Stimulated activated naive CD8-positive, alpha-beta T cell treated with anti-CD3 and anti-CD28 coated beads, Interleukin-15, Interleukin-2, amounts not matched to agents 100 ng/mL and 50 ng/mL, for 24 hours (primary cell): Measurements from ENCODE around the gene TMA16.
"Not testable (repeated sequence)": the region's sequence is repeated elsewhere in the genome, so short reads cannot be mapped to it uniquely, and the experiment has no call there.

Source experiments
- H3K27ac Mint-ChIP-seq: one replicate; pipeline ENCODE4 v1.8.0; 2021; ENCODE audit warnings: mild to moderate bottlenecking, mixed read lengths
- H3K27me3 Mint-ChIP-seq: one replicate; pipeline ENCODE4 v1.8.0; 2021; ENCODE audit warnings: mixed read lengths
- H3K36me3 Mint-ChIP-seq: one replicate; pipeline ENCODE4 v1.8.0; 2021; ENCODE audit warnings: low read depth, mixed read lengths
- H3K4me1 Mint-ChIP-seq: one replicate; pipeline ENCODE4 v1.8.0; 2021; ENCODE audit warnings: low read depth, mixed read lengths
- H3K4me3 Mint-ChIP-seq: one replicate; pipeline ENCODE4 v1.8.0; 2021; ENCODE audit warnings: mild to moderate bottlenecking, mixed read lengths
- H3K9me3 Mint-ChIP-seq: one replicate; pipeline ENCODE4 v1.8.0; 2021; ENCODE audit warnings: mixed read lengths

The TMA16 gene

DNA sequence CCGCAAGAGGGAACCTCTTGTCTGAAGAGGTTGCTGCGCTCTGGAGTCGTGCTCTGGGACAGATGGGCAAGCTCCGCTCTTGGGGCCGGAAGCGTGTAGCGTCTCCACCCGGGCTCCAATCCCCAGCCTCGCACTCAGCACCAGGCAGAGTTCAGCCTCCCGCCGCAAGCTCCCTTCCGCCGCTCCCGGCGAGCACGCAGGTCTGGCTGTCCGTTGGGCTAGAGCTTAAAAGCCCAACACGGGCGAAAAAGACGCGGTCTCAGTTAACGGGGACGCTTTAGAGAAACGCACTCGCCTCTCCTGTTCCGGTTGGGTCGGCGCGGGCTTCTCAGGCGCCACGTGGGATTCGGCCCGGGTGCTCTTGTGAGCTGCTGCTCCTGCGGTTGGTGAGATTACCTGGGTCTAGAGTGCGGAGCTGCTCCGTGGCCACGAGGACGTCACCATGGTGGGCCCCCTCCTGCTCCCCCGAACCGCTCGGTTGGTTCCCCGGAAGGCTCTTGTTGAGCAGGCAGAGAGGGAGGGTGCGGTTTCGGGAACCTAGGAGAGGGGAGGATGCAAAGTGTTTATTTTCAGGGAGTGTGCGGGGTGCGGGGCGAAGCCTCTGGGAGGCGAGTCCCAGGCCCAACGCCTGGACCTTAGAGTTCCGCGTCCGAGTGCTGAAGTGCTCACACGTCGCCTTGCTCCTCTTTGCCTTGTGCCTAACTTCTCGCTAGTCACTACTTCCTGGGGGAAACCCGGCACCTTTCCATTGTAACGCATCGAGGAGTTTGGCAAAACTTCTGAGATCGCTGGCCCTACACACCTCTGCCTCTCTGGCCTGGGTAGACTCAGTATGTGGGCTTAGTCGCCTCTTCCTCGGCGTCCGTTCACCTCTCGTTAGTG, at the start of gene TMA16:
Gene TMA16, plus strand, starts transcription at position 331 of the 882 bp plus-strand sequence. Its CDS starts 112 bp downstream, at position 443.
- peak within 1 kb of the TSS; percentile 99 for H3K27ac Mint-ChIP-seq
- H3K36me3 Mint-ChIP-seq = peaks cover 17% of the 10 kb centered on the region
- peaks cover 4% of the 10 kb centered on the region for H3K27me3 Mint-ChIP-seq
- no peaks in the 10 kb centered on the region for H3K9me3 Mint-ChIP-seq
- H3K4me3 Mint-ChIP-seq = peak within 1 kb of the TSS; percentile 92
- H3K4me1 Mint-ChIP-seq = peaks cover 42% of the 10 kb centered on the region

DNA sequence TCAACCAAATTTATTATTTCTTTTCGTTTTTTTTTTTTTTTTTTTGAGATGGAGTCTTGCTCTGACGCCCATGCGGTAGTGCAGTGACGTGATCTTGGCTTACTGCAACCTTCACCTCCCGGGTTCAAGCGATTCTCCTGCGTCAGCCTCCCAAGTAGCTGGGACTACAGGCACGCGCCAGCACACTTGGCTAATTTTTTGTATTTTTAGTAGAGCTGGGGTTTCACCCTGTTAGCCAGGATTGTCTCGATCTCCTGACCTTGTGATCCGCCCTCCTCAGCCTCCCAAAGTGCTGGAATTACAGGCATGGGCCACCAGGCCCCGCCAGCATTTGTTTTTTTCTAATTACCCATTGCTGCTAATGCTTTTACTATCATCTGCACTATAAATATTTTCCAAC, 47.5 kb upstream of the TMA16 start:
- not testable (repeated sequence) for H3K36me3 Mint-ChIP-seq, H3K9me3 Mint-ChIP-seq, H3K4me1 Mint-ChIP-seq, H3K27ac Mint-ChIP-seq, H3K4me3 Mint-ChIP-seq
- peaks cover 16% of the 10 kb centered on the region for H3K27me3 Mint-ChIP-seq

DNA sequence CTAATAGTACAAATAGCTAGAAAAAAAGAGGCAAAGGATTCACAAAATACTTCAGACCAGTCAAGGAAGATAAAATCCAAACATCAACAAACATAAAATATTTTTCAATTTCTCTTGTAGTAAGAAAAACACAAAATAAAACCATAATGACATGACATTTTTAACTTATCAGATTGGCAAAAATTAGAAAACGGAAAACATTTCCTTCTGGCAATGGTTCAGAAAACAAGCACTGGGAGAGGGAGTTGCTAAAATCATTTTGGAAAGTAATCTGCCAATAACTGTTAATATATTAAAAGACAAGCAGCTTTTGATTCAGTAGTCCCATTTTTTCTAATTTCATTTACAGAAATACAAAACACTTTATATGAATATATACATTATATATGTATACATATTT, 47.0 kb upstream of the TMA16 start:
- Mint-ChIP-seq H3K36me3 (no peaks in the 10 kb centered on the region), H3K4me1 (no peaks in the 10 kb centered on the region), H3K27ac (no peak overlapping the region), H3K4me3 (no peak overlapping the region), H3K9me3 (no peaks in the 10 kb centered on the region), H3K27me3 (peaks cover 14% of the 10 kb centered on the region)

DNA sequence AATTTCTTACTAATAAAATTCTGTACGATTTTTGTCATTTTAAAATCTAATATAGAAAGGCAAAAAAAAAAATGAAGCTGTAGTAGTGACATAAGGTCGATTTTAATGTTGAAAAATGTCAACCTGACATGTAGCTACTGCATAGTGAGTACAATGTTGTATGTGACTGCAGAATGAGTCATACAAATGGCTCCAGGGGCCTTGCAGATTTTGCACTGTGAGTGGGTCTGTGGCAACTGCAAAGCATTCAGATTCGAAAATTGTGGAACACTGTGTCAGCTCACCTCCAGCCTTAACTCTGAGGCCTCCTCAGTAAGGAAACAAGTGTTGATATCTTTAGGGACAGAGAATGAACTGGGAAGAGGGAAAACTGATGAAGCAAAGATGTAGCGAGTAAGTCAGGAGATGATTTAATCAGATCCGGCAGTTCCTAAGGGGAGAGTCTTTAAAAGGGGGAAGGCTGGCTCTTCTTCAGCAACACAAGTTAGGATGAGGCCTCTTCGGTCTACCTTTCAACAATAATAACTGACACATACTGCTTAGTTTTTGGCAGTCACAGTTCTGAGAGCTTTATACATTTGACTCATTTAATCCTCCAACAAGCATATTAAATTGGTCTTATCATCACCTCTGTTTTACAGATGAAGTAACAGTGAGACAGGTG, 45.8 kb upstream of the TMA16 start:
- Mint-ChIP-seq H3K4me1 (no peaks in the 10 kb centered on the region), H3K27ac (no peak overlapping the region), H3K4me3 (no peak overlapping the region), H3K36me3 (no peaks in the 10 kb centered on the region), H3K9me3 (no peaks in the 10 kb centered on the region), H3K27me3 (peaks cover 7% of the 10 kb centered on the region)

DNA sequence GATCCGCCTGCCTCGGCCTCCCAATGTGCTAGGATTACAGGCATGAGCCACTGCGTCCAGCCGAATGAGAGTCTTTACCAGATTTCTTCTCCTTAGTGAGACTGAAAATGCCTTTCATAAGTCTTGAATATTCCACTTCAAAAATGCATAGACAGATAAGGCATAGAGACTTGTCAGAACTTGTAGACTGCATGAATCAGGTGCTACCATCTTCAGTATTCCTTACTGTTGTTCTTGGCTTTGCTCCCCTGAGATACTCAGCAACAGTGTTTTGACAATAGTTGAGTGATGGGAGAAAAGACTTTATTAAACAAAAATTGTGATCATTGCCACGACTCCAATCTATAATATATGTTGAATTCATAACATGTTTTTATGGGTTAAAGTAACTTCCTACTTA, 31.9 kb upstream of the TMA16 start:
- Mint-ChIP-seq H3K4me1 (no peaks in the 10 kb centered on the region), H3K36me3 (no peaks in the 10 kb centered on the region), H3K27ac (no peak overlapping the region), H3K4me3 (no peak overlapping the region), H3K9me3 (no peaks in the 10 kb centered on the region), H3K27me3 (peaks cover 32% of the 10 kb centered on the region)

DNA sequence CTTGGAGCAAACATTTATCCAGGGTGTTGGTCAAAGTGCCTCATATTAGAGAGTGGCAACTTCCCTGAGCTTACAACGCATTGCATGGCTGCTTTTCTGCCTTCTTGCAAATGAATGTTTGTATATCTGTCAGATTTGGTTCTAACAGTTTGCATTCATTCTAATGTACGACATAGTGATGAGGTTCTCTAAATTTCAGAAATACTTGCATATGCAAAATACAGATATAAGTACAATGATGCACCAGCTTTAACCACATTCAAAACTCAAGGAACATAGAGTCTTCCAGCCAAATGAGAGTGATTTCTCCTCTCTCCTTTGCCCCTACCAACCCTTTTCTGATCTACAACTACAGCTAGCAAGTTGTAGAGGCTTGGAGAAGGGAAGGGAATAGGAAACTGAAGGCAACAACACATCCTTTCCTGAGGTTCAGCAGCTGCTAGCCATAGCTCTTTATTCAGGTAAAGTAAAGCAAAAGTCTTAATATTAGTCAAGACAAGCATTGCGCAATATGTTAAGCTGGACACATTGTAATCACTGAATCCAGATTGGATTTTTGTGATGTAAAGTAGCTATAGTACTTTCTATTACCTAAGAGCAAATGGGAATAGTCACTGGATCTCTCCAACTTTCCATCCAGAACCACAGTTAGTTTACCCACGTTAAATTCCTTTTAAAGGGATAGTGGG, 27.3 kb upstream of the TMA16 start:
- Mint-ChIP-seq H3K36me3 (no peaks in the 10 kb centered on the region), H3K4me1 (no peaks in the 10 kb centered on the region), H3K4me3 (no peak overlapping the region), H3K9me3 (no peaks in the 10 kb centered on the region), H3K27me3 (peaks cover 29% of the 10 kb centered on the region), H3K27ac (no peak overlapping the region)

DNA sequence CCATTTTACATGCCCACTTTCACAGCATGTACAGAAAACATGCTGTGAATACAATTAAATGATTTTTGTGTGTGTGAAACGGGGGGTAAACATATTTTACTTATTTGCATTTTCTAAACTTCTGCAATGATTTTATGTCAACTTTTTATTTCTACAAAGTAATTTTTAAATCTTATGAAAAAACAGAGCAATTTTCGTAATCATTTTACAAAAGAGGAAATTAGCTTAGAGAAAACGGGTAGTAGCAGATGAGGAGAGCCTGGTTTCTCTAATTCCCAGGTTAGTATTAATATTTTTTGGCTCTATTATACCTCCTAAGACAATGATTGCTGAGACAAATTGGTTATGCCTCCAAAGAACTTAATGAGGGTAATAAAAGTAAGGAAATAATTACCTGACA, 24.1 kb upstream of the TMA16 start:
- no peak overlapping the region for H3K4me3 Mint-ChIP-seq
- no peaks in the 10 kb centered on the region for H3K4me1 Mint-ChIP-seq

DNA sequence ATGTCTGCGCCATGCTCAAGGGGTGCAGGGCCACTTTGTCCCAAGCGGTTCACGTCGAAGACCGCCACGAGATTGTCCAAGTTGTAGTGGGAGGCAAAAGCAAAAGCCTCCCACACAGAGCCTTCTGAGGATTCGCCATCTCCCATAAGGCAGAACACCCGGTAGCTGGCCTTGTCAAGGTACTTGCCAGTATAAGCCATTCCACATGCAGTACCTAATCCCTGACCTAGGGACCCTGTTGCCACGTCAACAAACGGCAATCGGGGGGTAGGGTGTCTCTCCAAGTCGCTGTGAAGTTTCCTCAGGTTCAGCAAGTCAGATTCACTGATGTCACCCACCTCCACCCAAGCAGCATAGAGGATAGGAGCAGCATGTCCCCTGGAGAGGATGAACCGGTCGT, 21.4 kb upstream of the TMA16 start:
- Mint-ChIP-seq H3K4me1 (no peaks in the 10 kb centered on the region), H3K27me3 (peaks cover 19% of the 10 kb centered on the region), H3K36me3 (no peaks in the 10 kb centered on the region), H3K27ac (no peak overlapping the region), H3K9me3 (no peaks in the 10 kb centered on the region), H3K4me3 (no peak overlapping the region)

More for the DNA sequence above, 24.1 kb upstream of the TMA16 start:
- H3K27me3 Mint-ChIP-seq = peaks cover 17% of the 10 kb centered on the region
- H3K36me3 Mint-ChIP-seq = no peaks in the 10 kb centered on the region
- no peaks in the 10 kb centered on the region for H3K9me3 Mint-ChIP-seq
- no peak overlapping the region for H3K27ac Mint-ChIP-seq

DNA sequence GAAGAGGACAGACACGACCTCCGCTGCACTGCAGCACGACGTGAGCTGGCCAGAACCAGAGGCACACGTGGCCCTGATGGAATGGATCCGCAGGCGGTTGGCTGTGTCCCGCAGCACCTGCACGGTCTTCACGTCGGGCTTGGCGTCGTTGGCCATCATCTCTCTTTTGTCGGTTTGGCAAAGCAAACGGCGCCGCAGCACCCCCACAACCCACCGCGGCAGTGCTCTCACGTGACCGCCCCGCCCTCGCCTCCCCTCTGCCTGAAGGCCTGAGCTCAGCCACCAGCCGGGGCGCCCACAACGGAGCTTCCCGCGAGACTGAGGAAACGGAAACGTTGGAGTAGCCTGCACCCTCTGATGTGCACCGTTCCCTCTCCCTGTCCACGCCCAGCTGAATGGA, 20.9 kb upstream of the TMA16 start, which contains the start of gene TKTL2:
Gene TKTL2, minus strand, starts transcription at position 179 of the 400 bp plus-strand sequence. Its CDS starts 20 bp downstream, at position 159.
- H3K9me3 Mint-ChIP-seq = no peaks in the 10 kb centered on the region
- H3K4me1 Mint-ChIP-seq = no peaks in the 10 kb centered on the region
- H3K36me3 Mint-ChIP-seq = no peaks in the 10 kb centered on the region
- H3K27ac Mint-ChIP-seq = no peak within 1 kb of the TSS
- H3K4me3 Mint-ChIP-seq = no peak within 1 kb of the TSS
- peaks cover 15% of the 10 kb centered on the region for H3K27me3 Mint-ChIP-seq

DNA sequence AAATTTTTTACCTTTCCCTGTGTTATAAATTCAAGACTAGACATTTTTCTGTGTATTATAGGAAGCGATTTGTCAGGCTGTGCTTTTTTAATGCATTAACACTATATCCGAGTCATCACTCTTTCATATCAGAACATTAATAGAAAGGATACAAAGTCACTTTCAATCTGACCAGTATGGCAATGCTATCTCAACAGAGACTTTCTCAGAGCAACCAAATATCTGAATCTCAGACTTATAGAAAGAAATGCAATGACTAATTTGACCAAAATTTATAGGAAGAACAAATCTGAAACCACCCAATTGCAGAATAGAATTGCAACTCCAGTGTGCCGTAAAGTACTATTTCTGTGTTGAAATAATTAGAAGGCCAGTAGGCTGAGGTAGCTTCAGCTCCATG, 20.5 kb upstream of the TMA16 start:
- Mint-ChIP-seq H3K9me3 (no peaks in the 10 kb centered on the region), H3K27me3 (peaks cover 16% of the 10 kb centered on the region), H3K4me3 (no peak overlapping the region), H3K27ac (no peak overlapping the region), H3K4me1 (no peaks in the 10 kb centered on the region), H3K36me3 (no peaks in the 10 kb centered on the region)

DNA sequence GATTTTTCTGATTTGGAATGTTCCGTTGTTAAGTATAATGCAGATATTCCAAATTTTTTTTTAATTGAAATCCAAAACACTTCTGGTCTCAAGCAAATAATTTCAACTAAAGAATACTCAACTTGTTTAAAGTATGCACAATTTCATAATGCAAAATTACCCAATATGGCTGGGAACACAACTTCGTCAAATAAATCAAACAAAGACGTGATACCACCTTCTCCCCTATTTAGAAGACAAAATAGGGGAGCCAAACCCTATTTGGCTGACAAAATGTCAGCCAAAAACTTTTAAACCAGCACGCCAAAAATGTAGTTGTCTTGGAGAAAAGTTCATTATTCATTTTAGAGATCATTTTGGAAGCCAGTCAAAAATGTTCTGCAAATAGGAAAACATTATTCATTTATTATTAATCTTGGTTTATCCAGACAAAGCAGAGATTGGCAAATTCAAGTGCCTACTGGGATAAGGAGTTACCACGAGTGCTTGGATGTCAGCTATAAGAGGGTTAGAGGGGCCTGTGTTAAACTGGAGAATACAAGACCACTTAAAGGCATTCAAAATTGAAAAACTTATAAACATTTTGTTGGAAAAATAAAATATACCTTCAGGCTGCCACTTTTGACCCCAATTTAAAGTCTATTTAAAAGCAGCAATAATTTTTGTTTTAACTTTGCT, 17.6 kb upstream of the TMA16 start:
- Mint-ChIP-seq H3K36me3 (no peaks in the 10 kb centered on the region), H3K27me3 (peaks cover 15% of the 10 kb centered on the region), H3K4me3 (no peak overlapping the region), H3K27ac (no peak overlapping the region), H3K9me3 (no peaks in the 10 kb centered on the region), H3K4me1 (no peaks in the 10 kb centered on the region)

DNA sequence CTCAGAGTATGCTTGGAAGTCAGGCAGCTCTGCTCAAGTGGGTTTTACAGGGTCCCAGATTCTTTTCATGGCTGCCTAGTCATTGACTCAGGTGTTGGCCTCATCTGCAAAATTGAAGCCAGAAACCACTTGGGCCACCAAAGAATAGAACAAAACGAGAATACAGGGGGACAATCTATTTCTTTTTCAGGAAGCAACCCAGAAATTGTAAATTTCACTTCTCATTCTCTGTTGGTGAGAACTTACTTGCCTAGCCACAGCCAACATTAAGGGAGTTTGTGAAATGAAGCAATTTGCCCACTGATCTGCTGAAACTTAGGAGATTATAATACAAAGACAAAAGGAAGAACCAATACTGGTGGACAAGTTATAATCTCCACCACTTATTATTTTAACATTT, 12.3 kb upstream of the TMA16 start:
- peaks cover 4% of the 10 kb centered on the region for H3K27me3 Mint-ChIP-seq
- H3K4me3 Mint-ChIP-seq = no peak overlapping the region
- no peaks in the 10 kb centered on the region for H3K9me3 Mint-ChIP-seq
- H3K27ac Mint-ChIP-seq = no peak overlapping the region
- H3K36me3 Mint-ChIP-seq = no peaks in the 10 kb centered on the region
- no peaks in the 10 kb centered on the region for H3K4me1 Mint-ChIP-seq

DNA sequence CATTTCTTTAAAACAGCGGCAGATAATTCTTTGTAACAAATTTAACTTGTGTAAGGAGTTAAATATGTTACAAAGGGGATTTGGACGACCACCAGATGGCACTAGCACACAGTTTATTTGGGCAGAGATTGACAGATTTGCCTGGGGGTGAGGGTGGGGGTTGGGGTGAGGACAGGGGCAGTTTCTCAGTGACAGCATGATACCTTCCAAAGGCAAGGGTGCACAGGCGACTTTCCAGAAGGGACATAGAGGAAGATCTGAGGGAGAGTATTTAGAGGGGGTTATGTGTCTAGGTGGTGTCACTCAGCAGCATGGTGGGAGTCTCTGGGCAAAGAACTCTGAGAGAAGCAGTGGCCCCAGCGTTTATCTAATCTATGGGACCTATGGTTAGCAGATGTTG, 9.6 kb upstream of the TMA16 start:
- Mint-ChIP-seq H3K27ac (no peak overlapping the region), H3K36me3 (no peaks in the 10 kb centered on the region), H3K9me3 (no peaks in the 10 kb centered on the region), H3K4me1 (no peaks in the 10 kb centered on the region), H3K4me3 (no peak overlapping the region), H3K27me3 (peaks cover 3% of the 10 kb centered on the region)

DNA sequence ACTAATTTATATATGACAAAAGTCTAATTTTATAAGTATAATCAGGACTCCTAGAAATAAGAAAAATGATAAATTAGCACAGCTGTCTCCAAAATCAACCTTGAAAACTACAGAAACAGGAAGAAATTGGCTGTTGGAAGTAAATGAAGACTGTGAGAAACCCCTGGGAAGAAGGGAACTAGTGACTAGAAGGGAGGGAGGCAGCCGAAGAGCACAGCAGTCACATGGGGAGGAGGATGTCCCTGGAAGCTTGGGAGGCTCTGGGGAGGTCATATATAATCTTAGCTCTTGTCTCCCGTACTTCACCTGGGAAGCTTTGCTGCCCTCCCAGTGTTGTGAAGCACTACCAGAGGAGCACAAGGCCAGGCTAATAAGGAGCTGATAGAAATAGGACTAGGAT, 8.9 kb upstream of the TMA16 start:
- Mint-ChIP-seq H3K27me3 (peaks cover 5% of the 10 kb centered on the region), H3K9me3 (no peaks in the 10 kb centered on the region), H3K4me1 (no peaks in the 10 kb centered on the region), H3K4me3 (no peak overlapping the region), H3K36me3 (no peaks in the 10 kb centered on the region), H3K27ac (no peak overlapping the region)

DNA sequence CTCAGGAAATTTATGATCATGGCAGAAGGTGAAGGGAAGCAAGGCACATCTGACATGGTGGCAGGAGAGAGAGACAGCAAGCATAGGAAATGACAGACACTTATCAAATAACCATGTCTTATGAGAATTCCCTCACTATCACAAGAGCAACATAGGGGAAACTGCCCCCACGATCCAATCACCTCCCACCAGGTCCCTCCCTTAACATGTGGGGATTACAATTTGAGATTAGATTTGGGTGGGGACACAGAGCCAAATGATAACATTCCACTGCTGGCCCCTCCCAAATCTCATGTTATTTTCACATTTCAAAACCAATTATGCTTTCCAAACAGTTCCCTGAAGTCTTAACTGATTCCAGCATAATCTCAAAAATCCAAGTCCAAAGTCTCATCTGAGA, 8.2 kb upstream of the TMA16 start:
- H3K27ac Mint-ChIP-seq = no peak overlapping the region

More for the DNA sequence above, 8.2 kb upstream of the TMA16 start:
- no peaks in the 10 kb centered on the region for H3K9me3 Mint-ChIP-seq
- H3K27me3 Mint-ChIP-seq = peaks cover 7% of the 10 kb centered on the region
- no peak overlapping the region for H3K4me3 Mint-ChIP-seq
- no peaks in the 10 kb centered on the region for H3K4me1 Mint-ChIP-seq
- no peaks in the 10 kb centered on the region for H3K36me3 Mint-ChIP-seq
